ENCODE data around the gene MAPK1.

DNA sequence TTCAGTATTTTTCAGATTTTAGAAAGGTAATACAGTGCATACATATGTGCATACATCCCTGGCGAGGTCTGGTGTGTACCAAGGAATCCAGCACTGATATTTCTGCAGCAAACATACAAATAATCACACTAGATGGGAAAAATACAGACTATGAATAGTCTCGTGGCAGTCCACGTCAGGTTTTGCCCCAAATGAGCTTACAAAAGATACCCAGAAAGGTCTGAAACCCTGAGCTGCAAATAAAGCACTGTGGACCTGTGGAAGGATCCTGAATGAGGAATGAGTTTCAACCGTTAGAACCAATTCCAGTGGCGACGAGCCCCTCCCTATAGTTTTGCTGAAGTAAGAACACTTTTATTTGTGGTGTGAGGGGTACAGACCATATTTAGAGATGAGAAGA lies 24.5 kb downstream of the MAPK1 start:
- TF ChIP-seq, protein P1, sequence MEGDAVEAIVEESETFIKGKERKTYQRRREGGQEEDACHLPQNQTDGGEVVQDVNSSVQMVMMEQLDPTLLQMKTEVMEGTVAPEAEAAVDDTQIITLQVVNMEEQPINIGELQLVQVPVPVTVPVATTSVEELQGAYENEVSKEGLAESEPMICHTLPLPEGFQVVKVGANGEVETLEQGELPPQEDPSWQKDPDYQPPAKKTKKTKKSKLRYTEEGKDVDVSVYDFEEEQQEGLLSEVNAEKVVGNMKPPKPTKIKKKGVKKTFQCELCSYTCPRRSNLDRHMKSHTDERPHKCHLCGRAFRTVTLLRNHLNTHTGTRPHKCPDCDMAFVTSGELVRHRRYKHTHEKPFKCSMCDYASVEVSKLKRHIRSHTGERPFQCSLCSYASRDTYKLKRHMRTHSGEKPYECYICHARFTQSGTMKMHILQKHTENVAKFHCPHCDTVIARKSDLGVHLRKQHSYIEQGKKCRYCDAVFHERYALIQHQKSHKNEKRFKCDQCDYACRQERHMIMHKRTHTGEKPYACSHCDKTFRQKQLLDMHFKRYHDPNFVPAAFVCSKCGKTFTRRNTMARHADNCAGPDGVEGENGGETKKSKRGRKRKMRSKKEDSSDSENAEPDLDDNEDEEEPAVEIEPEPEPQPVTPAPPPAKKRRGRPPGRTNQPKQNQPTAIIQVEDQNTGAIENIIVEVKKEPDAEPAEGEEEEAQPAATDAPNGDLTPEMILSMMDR (conservative IDR thresholded peaks at IDR 0.05; ENCODE audit: low read depth, low read length), result no peak
- no peak for TF ChIP-seq EZH2 (IDR thresholded peaks at IDR 0.05; ENCODE audit: borderline replicate concordance, low read depth, low read length, poor library complexity, severe bottlenecking)
